PFSK-1 (cell line): ENCODE data around the gene SPDEF.

Experiments
- POLR2AphosphoS5 ChIP-seq: IDR thresholded peaks from 2 replicates; pipeline ENCODE4 v1.6.1; 2012; ENCODE audit warnings: low read depth, mild to moderate bottlenecking, control low read depth, low read length, moderate library complexity
- SIN3A ChIP-seq: IDR thresholded peaks from 2 replicates; pipeline ENCODE4 v1.6.1; 2012; ENCODE audit warnings: mild to moderate bottlenecking, low read length, moderate library complexity, borderline replicate concordance; ENCODE audit not compliant: insufficient read depth

DNA sequence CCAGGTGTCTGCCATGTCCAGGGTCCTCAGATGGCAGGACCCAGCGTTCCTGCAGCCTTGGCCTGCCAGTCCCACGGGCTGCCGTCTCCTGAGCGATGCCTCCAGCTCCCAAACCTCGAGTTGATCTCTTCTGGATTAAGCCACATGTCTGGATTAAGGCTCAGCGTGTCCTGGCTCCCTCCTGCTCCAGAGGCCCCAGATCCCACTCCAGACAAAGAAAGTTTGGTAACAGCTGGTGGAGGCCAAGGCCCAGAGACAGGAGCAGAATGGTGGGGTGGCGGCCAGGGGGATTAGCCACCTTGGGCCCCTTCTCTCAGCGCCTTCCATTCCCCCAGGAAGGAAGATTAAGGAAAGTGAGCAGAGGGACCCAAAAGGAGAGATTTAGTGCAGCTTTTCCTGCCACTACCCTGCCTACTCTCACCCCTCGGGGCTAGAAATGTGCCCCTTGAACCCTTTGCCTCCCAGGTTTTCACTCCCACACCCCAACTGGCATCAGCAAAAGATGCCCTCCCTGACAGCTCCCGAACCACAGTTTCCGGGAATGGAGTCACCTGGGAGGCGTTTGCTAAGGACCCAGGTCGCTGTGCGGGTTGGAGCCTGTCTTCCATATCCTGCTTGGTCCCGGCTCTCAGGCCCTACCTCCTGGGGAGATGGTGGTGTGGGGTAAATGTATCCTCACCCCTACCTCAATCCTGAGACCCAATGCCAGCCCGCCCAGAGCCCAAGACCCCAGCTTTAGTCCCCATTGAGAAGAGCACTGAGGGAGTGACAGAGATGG is 6.9 kb downstream of the SPDEF start:
- TF ChIP-seq POLR2AphosphoS5 (no peak), SIN3A (no peak)
